Measurements from ENCODE around the gene BID. TPM values are rescaled to one million over a fixed set of nuclear protein-coding genes. Genes with fewer than 3 reads are reported as not detected.

The BID gene
- total RNA-seq, 2 donors from 2014 or later: 18.1 to 21.0 TPM

Small RNA genes within 50 kb of the gene (microRNA-seq; reads per million reads assigned to microRNA genes)
- not detected for gene MIR3198-1

Small RNA genes within 50 kb of the gene (small RNA-seq; reads per million reads assigned to genes)
- 0 reads per million in 2 donors for gene MIR3198-1

Other genes with a start within 250 kb of the BID start
- 10 to 100 TPM in 1 of 2 donors, 1 to 10 TPM in 1; 9.0 to 10.6 TPM for gene SLC25A18, start 211.0 kb downstream of the BID start, total RNA-seq
- gene ATP6V1E1, start 145.7 kb downstream of the BID start, total RNA-seq: 100 to 1,000 TPM; 101 to 150 TPM
- gene BCL2L13, start 135.7 kb downstream of the BID start, total RNA-seq: 10 to 100 TPM; 64.7 to 67.9 TPM